NCI-H446 treated with DMSO at 0.1 percent for 48 hours (cell line): ENCODE results near the gene SDSL.

Source experiments
- DNase-seq: peaks from one replicate; lab custom pipeline; 2025; lab: John Stamatoyannopoulos, UW

SDSL gene

GRCh38 chr12:113396828-113397496 lies 25.2 kb upstream of the SDSL start:
- DNase-seq, result no peak

- no peak for DNase-seq
These were observed 24.5 kb upstream of the SDSL start for GRCh38 chr12:113397497-113398197.

GRCh38 chr12:113398346-113399290 lies 23.6 kb upstream of the SDSL start:
- DNase-seq, result no peak

- DNase-seq, result no peak
These were observed 22.7 kb upstream of the SDSL start for GRCh38 chr12:113399490-113399889.

GRCh38 chr12:113400362-113400761 lies 21.8 kb upstream of the SDSL start:
- DNase-seq, result no peak

GRCh38 chr12:113401066-113402000 lies 20.8 kb upstream of the SDSL start:
- DNase-seq, result no peak

- no peak for DNase-seq
These were observed 19.5 kb upstream of the SDSL start for GRCh38 chr12:113402586-113403260.

- peak; percentile 48 for DNase-seq
These were observed 18.5 kb upstream of the SDSL start, which contains the start of gene SDS for GRCh38 chr12:113403435-113404415. TSS of gene SDS (minus strand) at chr12:113403887. CDS start at chr12:113399708, 4,179 bp downstream.

- DNase-seq, result no peak
These were observed 16.5 kb upstream of the SDSL start for GRCh38 chr12:113405694-113406093.

GRCh38 chr12:113407931-113408600 lies 14.1 kb upstream of the SDSL start:
- no peak for DNase-seq

- no peak for DNase-seq
These were observed 13.4 kb upstream of the SDSL start for GRCh38 chr12:113408756-113409298.

GRCh38 chr12:113409462-113410124 lies 12.6 kb upstream of the SDSL start:
- no peak for DNase-seq

GRCh38 chr12:113413488-113413939 lies 8.7 kb upstream of the SDSL start:
- no peak for DNase-seq

GRCh38 chr12:113414519-113415038 lies 7.6 kb upstream of the SDSL start:
- no peak for DNase-seq

- no peak for DNase-seq
These were observed 6.0 kb upstream of the SDSL start for GRCh38 chr12:113416091-113416754.

- DNase-seq, result no peak
These were observed 3.8 kb upstream of the SDSL start for GRCh38 chr12:113418213-113418879.
